H1 (cell line): Measurements from ENCODE around the gene KIDINS220. TPM values are rescaled to one million over a fixed set of nuclear protein-coding genes. Genes with fewer than 3 reads are reported as not detected.

ENCODE experiments used
- ATF3 ChIP-seq: IDR thresholded peaks from 2 replicates; pipeline ENCODE4 v1.6.1; 2011; ENCODE audit warnings: low read depth, mild to moderate bottlenecking, low read length; ENCODE audit not compliant: insufficient read depth
- CEBPB ChIP-seq: IDR thresholded peaks from 2 replicates; pipeline ENCODE4 v1.6.1; 2012; ENCODE audit warnings: low read depth, low read length
- EGR1 ChIP-seq: IDR thresholded peaks from 2 replicates; pipeline ENCODE4 v1.6.1; 2011; ENCODE audit warnings: low read depth, low read length, borderline replicate concordance
- RBBP5 ChIP-seq: IDR thresholded peaks from 2 replicates; pipeline ENCODE4 v1.7.1; 2012; ENCODE audit warnings: low read depth, mild to moderate bottlenecking, inconsistent platforms, low read length, moderate library complexity, borderline replicate concordance
- polyA plus RNA-seq, 7 experiments: library from polyadenylated mRNA; depleted of rRNA in 3 of 7; stranded (reverse) in 5 of 7; unstranded in 2 of 7; fragments of >200 nt in 5 of 7; fragments of 200-250 nt in 2 of 7; gene quantifications; 1 replicate in 5 of 7; 2 replicates in 1 of 7; 4 replicates in 1 of 7; pipeline versions ENCODE4 v1.2.1 to v1.2.3, GENCODE V29; 2011 to 2013; ENCODE audit warnings: missing spikeins in 2 of 7, mixed read lengths in 2 of 7
- total RNA-seq: library from RNA; stranded (reverse); fragmentation: NEBNext Ultra II Directional; extraction: Animal tissue kit (Norgen Biotek cat#: 25700); gene quantifications from 2 replicates; pipeline ENCODE4 v1.2.1, GENCODE V29; 2021

KIDINS220 gene
- total and polyA plus RNA-seq, 2 of the 8 experiments (the other 6 are each of a cell fraction or from before 2014, with no cell fraction given): 21.2 to 27.1 TPM

DNA sequence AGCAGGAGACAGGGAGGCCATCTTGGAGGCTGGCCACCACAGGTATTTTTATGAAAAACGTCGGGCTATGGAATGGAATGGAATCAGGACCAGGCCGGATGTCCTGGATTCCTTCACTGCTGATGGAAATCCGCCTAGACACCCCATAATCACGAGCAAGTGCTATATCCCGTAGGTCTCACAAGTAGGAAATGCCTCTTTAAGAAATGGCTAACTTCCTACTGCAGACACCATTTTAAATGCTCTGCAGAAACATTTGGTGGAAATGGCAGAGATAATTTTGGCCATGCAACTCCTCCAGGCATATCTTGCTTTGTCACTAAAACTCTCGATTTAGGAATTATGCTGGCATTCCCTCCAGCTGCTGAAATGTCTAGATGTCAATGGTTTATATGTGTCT is 137.6 kb downstream of the KIDINS220 start (continued):
- TF ChIP-seq RBBP5 (no peak), CEBPB (no peak), EGR1 (no peak), ATF3 (no peak)
